ENCODE measurements around the gene NEDD4L.

DNA sequence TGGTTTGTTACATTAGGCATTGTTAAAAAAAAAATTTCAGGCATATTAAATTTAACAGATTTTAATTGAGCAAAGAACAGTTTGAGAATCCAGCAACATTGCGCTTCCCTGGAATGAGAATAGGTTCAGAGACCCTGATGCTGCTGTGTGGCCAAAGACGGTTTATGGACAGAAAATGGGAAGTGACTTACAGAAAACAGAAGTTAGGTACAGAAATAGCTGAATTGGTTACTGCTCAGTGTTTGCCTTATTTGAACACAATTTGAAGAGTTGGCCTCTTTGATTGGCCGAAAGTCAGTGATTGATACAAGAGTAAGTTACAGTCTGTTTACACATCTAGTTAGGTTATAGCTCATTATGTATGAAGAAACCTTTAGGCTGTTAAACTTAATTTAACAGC lies 6.0 kb upstream of the NEDD4L start:
- TF ChIP-seq, protein P1, sequence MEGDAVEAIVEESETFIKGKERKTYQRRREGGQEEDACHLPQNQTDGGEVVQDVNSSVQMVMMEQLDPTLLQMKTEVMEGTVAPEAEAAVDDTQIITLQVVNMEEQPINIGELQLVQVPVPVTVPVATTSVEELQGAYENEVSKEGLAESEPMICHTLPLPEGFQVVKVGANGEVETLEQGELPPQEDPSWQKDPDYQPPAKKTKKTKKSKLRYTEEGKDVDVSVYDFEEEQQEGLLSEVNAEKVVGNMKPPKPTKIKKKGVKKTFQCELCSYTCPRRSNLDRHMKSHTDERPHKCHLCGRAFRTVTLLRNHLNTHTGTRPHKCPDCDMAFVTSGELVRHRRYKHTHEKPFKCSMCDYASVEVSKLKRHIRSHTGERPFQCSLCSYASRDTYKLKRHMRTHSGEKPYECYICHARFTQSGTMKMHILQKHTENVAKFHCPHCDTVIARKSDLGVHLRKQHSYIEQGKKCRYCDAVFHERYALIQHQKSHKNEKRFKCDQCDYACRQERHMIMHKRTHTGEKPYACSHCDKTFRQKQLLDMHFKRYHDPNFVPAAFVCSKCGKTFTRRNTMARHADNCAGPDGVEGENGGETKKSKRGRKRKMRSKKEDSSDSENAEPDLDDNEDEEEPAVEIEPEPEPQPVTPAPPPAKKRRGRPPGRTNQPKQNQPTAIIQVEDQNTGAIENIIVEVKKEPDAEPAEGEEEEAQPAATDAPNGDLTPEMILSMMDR (conservative IDR thresholded peaks at IDR 0.05), result no peak
- no peak for TF ChIP-seq EZH2 (IDR thresholded peaks at IDR 0.05; ENCODE audit: low read depth)

Measured in PC-9 (cell line).